ENCODE results near the gene NLK.
"Not testable (repeated sequence)": the region's sequence is repeated elsewhere in the genome, so short reads cannot be mapped to it uniquely, and the experiment has no call there.

The NLK gene

GRCh38 chr17:28076144-28076543 lies 33.7 kb downstream of the NLK start:
- no peak for DNase-seq

- not testable (repeated sequence) for DNase-seq
Measured at GRCh38 chr17:28077140-28077539, 34.7 kb downstream of the NLK start.

GRCh38 chr17:28078341-28079229 lies 36.1 kb downstream of the NLK start:
- DNase-seq = no peak

- no peak for DNase-seq
Measured at GRCh38 chr17:28081467-28081866, 39.0 kb downstream of the NLK start.

- no peak for DNase-seq
Measured at GRCh38 chr17:28085766-28086165, 43.3 kb downstream of the NLK start.

- no peak for DNase-seq
Measured at GRCh38 chr17:28086519-28086918, 44.0 kb downstream of the NLK start.

- DNase-seq = no peak
Measured at GRCh38 chr17:28087743-28088142, 45.3 kb downstream of the NLK start.

- no peak for DNase-seq
Measured at GRCh38 chr17:28090551-28090950, 48.1 kb downstream of the NLK start.

- DNase-seq = no peak
Measured at GRCh38 chr17:28092088-28092487, 49.6 kb downstream of the NLK start.

- no peak for DNase-seq
Measured at GRCh38 chr17:28093999-28094716, 51.7 kb downstream of the NLK start.

- no peak for DNase-seq
Measured at GRCh38 chr17:28096756-28097155, 54.3 kb downstream of the NLK start.

- DNase-seq = no peak
Measured at GRCh38 chr17:28097254-28097653, 54.8 kb downstream of the NLK start.

- DNase-seq = no peak
Measured at GRCh38 chr17:28097901-28098300, 55.4 kb downstream of the NLK start.

GRCh38 chr17:28098591-28098990 lies 56.1 kb downstream of the NLK start:
- DNase-seq = not testable (repeated sequence)

GRCh38 chr17:28100251-28100650 lies 57.8 kb downstream of the NLK start:
- DNase-seq = no peak

GRCh38 chr17:28100936-28101335 lies 58.5 kb downstream of the NLK start:
- DNase-seq = no peak

- no peak for DNase-seq
Measured at GRCh38 chr17:28101919-28102318, 59.4 kb downstream of the NLK start.

- no peak for DNase-seq
Measured at GRCh38 chr17:28105501-28105900, 63.0 kb downstream of the NLK start.

GRCh38 chr17:28110184-28110583 lies 67.7 kb downstream of the NLK start:
- no peak for DNase-seq

- no peak for DNase-seq
Measured at GRCh38 chr17:28112181-28112580, 69.7 kb downstream of the NLK start.

- no peak for DNase-seq
Measured at GRCh38 chr17:28112606-28113005, 70.1 kb downstream of the NLK start.

GRCh38 chr17:28113269-28113668 lies 70.8 kb downstream of the NLK start:
- DNase-seq = no peak

- no peak for DNase-seq
Measured at GRCh38 chr17:28115046-28115445, 72.6 kb downstream of the NLK start.

GRCh38 chr17:28117304-28117703 lies 74.8 kb downstream of the NLK start:
- no peak for DNase-seq

Measured in DMS79 treated with DMSO at 0.1 percent for 48 hours (cell line).